Chondrocyte (in vitro differentiated cells): Measurements from ENCODE around the gene DLG4. TPM values are rescaled to one million over a fixed set of nuclear protein-coding genes. Genes with fewer than 3 reads are reported as not detected.
A peak's percentile ranks its signal among the peaks of the same experiment; 100 is the strongest.

Experiments
- DNase-seq: peaks from one replicate; pipeline ENCODE4 v3.0.0; 2021; ENCODE audit warnings: mixed read lengths, low spot score
- H3K27ac Mint-ChIP-seq: one replicate; pipeline ENCODE4 v1.8.0; 2021; ENCODE audit warnings: mild to moderate bottlenecking, moderate library complexity, mixed read lengths; ENCODE audit not compliant: unreplicated experiment
- H3K27me3 Mint-ChIP-seq: 2 replicates; pipeline ENCODE4 v1.8.0; 2021; ENCODE audit warnings: low read depth, mixed read lengths
- H3K36me3 Mint-ChIP-seq: 2 replicates; pipeline ENCODE4 v1.8.0; 2021; ENCODE audit warnings: low read depth, mixed read lengths
- H3K4me1 Mint-ChIP-seq: 2 replicates; pipeline ENCODE4 v1.8.0; 2021; ENCODE audit warnings: low read depth, mild to moderate bottlenecking, mixed read lengths
- H3K4me3 Mint-ChIP-seq: one replicate; pipeline ENCODE4 v1.8.0; 2021; ENCODE audit warnings: mild to moderate bottlenecking, moderate library complexity, mixed read lengths; ENCODE audit not compliant: unreplicated experiment
- H3K9me3 Mint-ChIP-seq: 2 replicates; pipeline ENCODE4 v1.8.0; 2021; ENCODE audit warnings: low read depth, mixed read lengths
- CTCF ChIP-seq: fragments of 200-600 bp; sonication (generic); IDR thresholded peaks from 2 replicates; pipeline ENCODE4 v1.5.0; 2021; ENCODE audit warnings: antibody characterized with exemption, mild to moderate bottlenecking, moderate library complexity
- total RNA-seq: library from RNA; stranded (reverse); gene quantifications from 3 replicates; pipeline ENCODE4 v1.2.1, GENCODE V29; 2021

The DLG4 gene
- total RNA-seq, 1 donor from 2014 or later, result 28.3 TPM

GRCh38 chr17:7236808-7237207 lies 17.2 kb upstream of the DLG4 start:
- no peaks in the 10 kb centered on the region for H3K27me3 Mint-ChIP-seq
- no peak for DNase-seq
- H3K27ac Mint-ChIP-seq, result peak overlapping the region; percentile 96
- H3K4me1 Mint-ChIP-seq, result peaks cover 70% of the 10 kb centered on the region
- TF ChIP-seq CTCF, result no peak
- no peaks in the 10 kb centered on the region for H3K9me3 Mint-ChIP-seq
- peaks cover 21% of the 10 kb centered on the region for H3K36me3 Mint-ChIP-seq
- peak overlapping the region; percentile 93 for H3K4me3 Mint-ChIP-seq

- H3K4me3 Mint-ChIP-seq, result peak overlapping the region; percentile 96
- DNase-seq, result no peak
These were observed 16.3 kb upstream of the DLG4 start for GRCh38 chr17:7235693-7236665.

GRCh38 chr17:7234083-7234951 lies 14.7 kb upstream of the DLG4 start, which contains the start of gene DVL2:
DVL2 (minus strand) TSS chr17:7234517; CDS start chr17:7234262, 255 bp downstream.
- TF ChIP-seq CTCF, result no peak
- H3K4me3 Mint-ChIP-seq, result peak within 1 kb of the TSS; percentile 96
- peaks cover 18% of the 10 kb centered on the region for H3K36me3 Mint-ChIP-seq
- no peaks in the 10 kb centered on the region for H3K27me3 Mint-ChIP-seq
- peak within 1 kb of the TSS; percentile 96 for H3K27ac Mint-ChIP-seq
- H3K4me1 Mint-ChIP-seq, result peaks cover 54% of the 10 kb centered on the region
- DNase-seq, result no peak
- H3K9me3 Mint-ChIP-seq, result no peaks in the 10 kb centered on the region

More at GRCh38 chr17:7235693-7236665, 16.3 kb upstream of the DLG4 start:
- Mint-ChIP-seq H3K36me3 (peaks cover 17% of the 10 kb centered on the region), H3K27ac (peak overlapping the region; percentile 96), H3K4me1 (peaks cover 65% of the 10 kb centered on the region), H3K27me3 (no peaks in the 10 kb centered on the region), H3K9me3 (no peaks in the 10 kb centered on the region)
- no peak for TF ChIP-seq CTCF

- Mint-ChIP-seq H3K4me1 (peaks cover 54% of the 10 kb centered on the region), H3K36me3 (peaks cover 24% of the 10 kb centered on the region), H3K4me3 (peak overlapping the region; percentile 96), H3K9me3 (no peaks in the 10 kb centered on the region), H3K27me3 (no peaks in the 10 kb centered on the region), H3K27ac (peak overlapping the region; percentile 96)
- no peak for DNase-seq
- TF ChIP-seq CTCF, result no peak
These were observed 14.1 kb upstream of the DLG4 start for GRCh38 chr17:7233701-7234082.

GRCh38 chr17:7232114-7232513 lies 12.5 kb upstream of the DLG4 start:
- no peak for TF ChIP-seq CTCF
- H3K36me3 Mint-ChIP-seq, result peaks cover 30% of the 10 kb centered on the region
- no peak for DNase-seq
- H3K27me3 Mint-ChIP-seq, result no peaks in the 10 kb centered on the region
- H3K9me3 Mint-ChIP-seq, result no peaks in the 10 kb centered on the region
- H3K27ac Mint-ChIP-seq, result peak overlapping the region; percentile 61
- H3K4me3 Mint-ChIP-seq, result peak overlapping the region; percentile 96
- peaks cover 54% of the 10 kb centered on the region for H3K4me1 Mint-ChIP-seq
